ENCODE measurements around the gene CRHR1.

DNA sequence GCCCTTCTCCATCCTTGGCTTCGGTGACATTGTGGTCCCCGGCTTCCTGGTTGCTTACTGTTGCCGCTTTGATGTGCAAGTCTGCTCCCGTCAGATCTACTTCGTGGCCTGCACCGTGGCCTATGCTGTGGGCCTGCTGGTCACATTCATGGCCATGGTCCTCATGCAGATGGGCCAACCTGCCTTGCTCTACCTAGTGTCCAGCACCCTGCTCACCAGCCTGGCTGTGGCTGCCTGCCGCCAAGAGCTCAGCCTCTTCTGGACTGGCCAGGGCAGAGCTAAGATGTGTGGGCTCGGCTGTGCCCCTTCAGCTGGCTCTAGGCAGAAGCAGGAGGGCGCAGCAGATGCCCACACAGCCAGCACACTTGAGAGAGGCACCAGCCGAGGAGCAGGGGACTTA is 62.1 kb downstream of the CRHR1 start:
- TF ChIP-seq, protein P1, sequence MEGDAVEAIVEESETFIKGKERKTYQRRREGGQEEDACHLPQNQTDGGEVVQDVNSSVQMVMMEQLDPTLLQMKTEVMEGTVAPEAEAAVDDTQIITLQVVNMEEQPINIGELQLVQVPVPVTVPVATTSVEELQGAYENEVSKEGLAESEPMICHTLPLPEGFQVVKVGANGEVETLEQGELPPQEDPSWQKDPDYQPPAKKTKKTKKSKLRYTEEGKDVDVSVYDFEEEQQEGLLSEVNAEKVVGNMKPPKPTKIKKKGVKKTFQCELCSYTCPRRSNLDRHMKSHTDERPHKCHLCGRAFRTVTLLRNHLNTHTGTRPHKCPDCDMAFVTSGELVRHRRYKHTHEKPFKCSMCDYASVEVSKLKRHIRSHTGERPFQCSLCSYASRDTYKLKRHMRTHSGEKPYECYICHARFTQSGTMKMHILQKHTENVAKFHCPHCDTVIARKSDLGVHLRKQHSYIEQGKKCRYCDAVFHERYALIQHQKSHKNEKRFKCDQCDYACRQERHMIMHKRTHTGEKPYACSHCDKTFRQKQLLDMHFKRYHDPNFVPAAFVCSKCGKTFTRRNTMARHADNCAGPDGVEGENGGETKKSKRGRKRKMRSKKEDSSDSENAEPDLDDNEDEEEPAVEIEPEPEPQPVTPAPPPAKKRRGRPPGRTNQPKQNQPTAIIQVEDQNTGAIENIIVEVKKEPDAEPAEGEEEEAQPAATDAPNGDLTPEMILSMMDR (IDR thresholded peaks at IDR 0.05): no peak
- no peak for TF ChIP-seq POLR2A (IDR thresholded peaks at IDR 0.05)
- no peak for TF ChIP-seq EP300 (IDR thresholded peaks at IDR 0.05)
- no peak for TF ChIP-seq POLR2AphosphoS5 (IDR thresholded peaks at IDR 0.05)
